HG02759 (cell line): ENCODE results near the gene RPL18A.
"Not testable (repeated sequence)": the region's sequence is repeated elsewhere in the genome, so short reads cannot be mapped to it uniquely, and the experiment has no call there.

Experiments used
- ATAC-seq: cut with Tn5 transposase; IDR thresholded peaks from one replicate; pipeline ENCODE4 v1.9.1; 2021; ENCODE audit warnings: mild to moderate bottlenecking, moderate library complexity; ENCODE audit not compliant: unreplicated experiment

RPL18A gene

DNA sequence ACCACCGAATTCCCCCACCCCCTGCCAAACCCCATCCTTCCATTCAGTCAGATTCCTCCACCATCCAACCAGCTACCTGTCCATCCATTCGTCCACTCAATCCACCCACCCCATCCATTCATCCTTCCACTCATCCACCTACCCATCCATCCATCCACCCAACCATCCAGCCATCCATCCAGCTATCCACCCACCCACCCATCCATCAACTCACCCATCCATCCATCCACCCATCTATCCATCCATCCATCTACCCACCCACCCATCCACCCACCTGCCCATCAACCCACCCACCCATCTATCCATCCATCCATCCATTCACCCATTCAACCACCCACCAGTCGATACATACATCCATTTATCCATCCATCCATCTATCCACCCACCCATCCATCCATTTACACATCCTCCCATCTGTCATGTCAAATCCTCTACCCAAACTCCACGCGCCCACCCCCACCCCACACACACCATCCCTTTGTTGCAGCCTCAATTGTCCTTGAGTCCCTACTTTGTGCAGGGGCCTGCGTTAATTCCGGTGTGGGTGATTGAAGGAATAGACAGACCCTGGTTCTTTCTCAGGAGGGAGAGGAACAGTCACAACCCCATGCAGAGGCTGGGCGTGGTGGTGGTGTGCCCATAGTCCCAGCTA, 6.7 kb downstream of the RPL18A start:
- ATAC-seq = no peak

DNA sequence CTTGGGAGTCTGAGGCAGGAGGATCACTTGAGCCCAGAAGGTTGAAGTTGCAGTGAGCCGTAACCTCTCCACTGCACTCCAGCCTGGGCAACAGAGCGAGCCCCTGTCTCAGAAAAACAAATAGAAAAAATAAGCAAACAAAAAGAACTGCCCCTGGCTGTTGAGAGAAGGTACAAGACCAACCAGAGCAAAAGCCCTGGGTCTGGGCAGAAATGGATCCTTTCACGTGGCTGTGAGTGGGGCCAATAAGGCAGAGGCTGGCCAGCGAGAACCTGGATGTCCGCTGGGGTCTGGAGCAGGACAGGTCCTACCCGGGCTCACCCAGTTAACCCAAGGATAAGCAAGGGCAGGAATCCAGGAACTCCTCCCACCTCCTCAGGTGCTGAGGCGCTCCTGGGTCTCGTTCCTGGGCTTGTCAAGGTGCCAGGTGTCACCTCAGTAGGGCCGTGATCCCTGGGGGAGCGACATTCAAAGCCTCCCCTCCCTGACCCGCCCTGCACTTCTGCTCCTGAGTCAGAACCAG, 7.3 kb downstream of the RPL18A start:
- ATAC-seq = no peak

DNA sequence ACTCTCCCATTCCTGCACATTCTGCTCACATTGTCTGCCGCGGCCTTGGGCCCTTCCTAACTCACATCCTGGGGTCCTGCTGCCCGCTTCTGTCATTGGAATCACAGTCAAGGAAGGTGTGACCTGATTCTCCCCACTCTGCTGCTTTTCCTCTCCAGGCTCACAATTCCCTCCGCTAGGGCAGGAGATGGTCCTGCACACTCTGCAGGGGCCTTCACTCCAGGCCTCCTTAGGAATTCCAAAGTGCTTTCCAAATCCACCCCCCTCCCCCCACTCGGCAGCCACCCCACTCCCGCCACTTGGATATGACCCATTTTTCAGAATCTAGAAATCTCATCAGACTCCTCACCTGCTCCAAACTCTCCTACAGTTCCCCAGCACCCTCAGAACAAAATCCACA, 9.0 kb downstream of the RPL18A start:
- no peak for ATAC-seq

DNA sequence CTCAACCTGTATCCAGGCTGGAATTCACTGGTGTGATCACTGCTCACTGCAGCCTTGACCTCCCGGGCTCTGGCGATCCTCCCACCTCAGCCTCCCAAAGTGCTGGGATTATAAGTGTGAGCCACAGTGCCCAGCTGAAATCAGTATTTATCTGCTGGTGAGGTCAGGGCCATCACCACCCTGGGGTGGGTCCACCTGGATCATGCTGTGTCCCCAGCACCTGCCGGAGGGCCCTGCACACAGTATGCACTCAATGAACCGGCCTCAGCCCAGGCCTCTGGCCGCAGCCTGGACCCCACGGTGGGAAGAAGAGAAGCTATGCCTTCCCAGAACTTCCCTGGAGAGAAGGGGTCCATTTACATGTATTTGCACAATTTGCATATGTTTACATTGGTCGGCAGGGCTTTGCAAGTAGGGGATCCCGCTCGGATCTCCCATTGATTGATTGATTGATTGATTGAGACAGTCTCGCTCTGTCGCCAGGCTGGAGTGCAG, 9.5 kb downstream of the RPL18A start:
- ATAC-seq = no peak

DNA sequence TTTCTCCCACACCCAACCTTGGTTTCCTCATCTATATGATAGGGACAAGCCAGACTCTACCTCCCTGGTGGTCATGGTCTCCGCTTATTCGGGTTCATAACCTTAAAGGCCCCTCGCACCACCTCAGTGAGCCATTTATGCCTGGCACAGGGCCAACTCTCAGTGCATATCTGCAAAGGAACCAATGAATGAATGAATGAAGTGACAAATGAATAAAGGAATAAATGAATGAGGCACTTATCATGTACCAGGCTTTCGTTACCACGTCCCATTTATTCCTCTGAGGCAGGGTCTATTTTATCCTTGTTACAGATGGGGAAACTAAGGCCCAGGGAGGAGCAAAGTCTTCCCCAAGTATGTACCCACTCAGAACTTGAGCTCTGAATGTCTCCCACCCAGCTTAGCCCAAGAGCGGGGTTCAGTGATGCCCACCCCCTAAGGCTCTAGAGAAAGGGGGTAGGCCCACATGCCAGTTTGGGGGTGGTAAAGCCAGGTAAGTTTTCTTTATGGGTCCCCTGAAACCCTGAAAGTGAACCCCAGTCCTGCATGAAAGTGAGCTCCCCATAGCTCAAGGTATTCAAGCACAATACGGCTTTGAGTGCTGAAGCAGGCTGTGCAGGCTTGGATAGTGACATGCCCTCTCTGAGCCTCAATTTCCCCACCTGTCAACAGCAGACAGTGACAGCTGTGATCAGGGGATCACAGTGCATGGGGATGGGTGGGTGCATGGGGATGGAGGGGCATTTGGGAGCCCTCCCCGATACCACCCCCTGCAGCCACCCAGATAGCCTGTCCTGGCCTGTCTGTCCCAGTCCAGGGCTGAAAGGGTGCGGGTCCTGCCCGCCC, 11.5 kb downstream of the RPL18A start:
- no peak for ATAC-seq

DNA sequence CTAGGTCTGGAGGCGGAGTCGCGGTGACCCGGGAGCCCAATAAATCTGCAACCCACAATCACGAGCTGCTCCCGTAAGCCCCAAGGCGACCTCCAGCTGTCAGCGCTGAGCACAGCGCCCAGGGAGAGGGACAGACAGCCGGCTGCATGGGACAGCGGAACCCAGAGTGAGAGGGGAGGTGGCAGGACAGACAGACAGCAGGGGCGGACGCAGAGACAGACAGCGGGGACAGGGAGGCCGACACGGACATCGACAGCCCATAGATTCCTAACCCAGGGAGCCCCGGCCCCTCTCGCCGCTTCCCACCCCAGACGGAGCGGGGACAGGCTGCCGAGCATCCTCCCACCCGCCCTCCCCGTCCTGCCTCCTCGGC, 12.2 kb downstream of the RPL18A start, which contains the start of gene SLC5A5:
Gene SLC5A5 (plus strand): TSS at position 68 of the 373 bp plus-strand sequence. CDS start 375 bp downstream, outside the sequence.
- ATAC-seq = no peak

DNA sequence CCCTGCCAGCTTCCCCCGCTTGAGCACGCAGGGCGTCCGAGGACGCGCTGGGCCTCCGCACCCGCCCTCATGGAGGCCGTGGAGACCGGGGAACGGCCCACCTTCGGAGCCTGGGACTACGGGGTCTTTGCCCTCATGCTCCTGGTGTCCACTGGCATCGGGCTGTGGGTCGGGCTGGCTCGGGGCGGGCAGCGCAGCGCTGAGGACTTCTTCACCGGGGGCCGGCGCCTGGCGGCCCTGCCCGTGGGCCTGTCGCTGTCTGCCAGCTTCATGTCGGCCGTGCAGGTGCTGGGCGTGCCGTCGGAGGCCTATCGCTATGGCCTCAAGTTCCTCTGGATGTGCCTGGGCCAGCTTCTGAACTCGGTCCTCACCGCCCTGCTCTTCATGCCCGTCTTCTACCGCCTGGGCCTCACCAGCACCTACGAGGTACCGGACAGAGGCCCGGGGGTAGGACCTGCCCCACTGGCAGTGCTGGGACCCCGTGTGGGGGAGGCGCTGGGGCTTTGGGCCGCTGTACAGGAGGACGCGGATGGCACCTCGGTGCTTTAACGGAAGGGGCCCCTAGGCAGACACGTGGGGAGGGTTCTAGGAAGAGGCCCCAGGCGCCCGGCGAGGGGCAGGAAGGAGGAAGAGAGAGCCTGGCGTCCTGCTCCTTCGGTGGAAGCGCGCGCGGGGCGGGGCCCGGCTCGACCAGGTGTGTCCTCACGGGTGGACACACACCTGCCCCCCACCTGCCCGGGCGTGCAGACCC, 12.7 kb downstream of the RPL18A start:
- no peak for ATAC-seq

DNA sequence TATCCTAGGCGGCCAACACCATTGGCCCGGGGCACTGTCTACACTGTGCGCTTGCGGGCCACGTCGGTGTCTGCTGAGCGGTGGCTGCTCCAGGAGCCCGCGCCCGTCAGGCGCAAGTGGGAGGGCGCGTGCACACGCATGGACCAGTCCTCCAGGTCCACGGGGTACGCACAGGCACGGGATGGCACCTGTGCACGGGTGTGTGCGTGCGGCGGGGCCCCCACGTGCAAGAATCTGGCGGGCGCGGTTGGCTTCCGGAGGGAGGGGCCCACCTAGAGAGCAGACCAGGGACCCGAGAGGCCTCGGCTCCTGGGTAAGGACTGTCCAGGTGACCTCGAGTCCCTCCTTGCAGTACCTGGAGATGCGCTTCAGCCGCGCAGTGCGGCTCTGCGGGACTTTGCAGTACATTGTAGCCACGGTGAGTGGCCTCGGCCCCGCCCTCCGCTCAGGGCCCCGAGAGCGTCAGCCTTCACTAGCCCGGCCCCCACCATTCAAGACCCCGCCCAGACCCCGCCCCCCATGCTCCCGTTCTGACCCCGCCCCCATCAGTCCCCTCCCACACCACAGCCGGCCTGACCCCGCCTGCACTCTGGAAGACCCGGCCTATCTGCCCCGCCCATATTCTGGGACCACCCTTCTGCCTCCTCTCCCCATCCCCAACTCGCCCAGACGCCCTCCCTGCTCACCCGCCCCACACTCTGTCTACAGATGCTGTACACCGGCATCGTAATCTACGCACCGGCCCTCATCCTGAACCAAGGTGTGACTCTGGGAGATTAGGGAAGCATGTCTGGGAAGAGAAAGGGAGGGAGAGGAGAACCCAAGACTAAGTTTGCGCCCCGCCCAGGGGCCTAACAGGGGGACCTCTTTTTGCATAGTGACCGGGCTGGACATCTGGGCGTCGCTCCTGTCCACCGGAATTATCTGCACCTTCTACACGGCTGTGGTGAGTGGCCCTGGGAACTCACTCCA, 14.4 kb downstream of the RPL18A start:
- ATAC-seq = no peak

DNA sequence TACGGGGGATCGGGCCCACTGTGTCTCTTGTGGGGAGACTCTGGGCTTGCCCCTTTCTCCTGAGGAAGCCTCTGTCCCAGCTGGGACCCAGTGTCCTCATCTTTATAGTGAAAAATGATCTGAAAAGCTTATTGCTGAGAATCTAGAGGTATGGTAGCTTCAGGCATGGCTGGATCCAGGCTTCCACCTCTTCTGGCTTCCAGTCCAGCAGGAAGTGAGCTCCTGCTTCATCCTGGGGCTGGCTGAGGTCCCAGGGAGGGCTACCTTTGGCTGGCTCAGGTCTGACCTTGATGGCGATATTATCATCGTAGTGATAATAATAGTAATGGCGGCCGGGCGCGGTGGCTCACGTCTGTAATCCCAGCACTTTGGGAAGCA, 15.0 kb downstream of the RPL18A start:
- ATAC-seq = no peak

DNA sequence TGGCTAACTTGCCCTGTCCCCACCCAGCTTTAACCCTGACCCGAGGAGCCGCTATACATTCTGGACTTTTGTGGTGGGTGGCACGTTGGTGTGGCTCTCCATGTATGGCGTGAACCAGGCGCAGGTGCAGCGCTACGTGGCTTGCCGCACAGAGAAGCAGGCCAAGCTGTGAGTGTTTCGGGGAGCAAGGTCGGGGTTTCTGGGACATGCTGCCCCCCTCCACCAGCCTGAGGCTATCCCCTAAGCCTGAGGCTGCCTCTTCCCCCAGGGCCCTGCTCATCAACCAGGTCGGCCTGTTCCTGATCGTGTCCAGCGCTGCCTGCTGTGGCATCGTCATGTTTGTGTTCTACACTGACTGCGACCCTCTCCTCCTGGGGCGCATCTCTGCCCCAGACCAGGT, 18.0 kb downstream of the RPL18A start:
- ATAC-seq = no peak

DNA sequence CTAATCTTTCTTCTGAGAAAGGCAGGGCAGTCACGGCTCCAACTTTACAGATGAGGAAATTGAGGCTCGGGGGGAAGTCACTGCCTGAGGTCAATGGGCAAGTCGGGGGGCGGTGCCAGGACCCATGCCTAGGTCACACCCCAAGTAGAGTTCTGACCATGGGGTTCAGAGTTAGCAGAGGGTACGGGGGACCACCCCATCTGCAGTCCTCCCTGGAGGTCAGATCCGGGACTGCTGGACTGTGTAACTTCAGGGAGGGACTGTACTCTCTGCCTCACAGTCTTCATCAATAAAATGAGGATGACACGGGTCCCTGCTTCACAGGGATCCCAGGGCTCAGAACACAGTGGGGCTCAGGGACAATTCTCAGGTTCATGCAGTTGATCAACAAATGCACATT, 19.8 kb downstream of the RPL18A start:
- ATAC-seq = no peak

DNA sequence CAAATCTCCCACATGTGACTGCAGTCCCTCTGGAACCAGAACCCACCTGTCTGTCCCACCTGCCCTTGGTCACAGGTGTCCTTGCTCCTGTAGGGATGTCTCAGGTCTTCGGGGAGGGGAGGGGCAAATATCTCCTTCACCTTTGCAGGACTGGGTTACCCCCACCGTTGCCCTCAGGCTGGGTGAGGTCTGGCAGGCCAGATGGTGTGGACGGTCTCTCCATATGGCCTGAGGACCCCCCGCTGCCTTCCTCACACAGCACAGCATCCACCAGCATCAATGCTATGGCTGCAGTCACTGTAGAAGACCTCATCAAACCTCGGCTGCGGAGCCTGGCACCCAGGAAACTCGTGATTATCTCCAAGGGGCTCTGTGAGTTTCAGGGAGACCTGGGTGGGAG, 22.0 kb downstream of the RPL18A start:
- ATAC-seq = no peak

DNA sequence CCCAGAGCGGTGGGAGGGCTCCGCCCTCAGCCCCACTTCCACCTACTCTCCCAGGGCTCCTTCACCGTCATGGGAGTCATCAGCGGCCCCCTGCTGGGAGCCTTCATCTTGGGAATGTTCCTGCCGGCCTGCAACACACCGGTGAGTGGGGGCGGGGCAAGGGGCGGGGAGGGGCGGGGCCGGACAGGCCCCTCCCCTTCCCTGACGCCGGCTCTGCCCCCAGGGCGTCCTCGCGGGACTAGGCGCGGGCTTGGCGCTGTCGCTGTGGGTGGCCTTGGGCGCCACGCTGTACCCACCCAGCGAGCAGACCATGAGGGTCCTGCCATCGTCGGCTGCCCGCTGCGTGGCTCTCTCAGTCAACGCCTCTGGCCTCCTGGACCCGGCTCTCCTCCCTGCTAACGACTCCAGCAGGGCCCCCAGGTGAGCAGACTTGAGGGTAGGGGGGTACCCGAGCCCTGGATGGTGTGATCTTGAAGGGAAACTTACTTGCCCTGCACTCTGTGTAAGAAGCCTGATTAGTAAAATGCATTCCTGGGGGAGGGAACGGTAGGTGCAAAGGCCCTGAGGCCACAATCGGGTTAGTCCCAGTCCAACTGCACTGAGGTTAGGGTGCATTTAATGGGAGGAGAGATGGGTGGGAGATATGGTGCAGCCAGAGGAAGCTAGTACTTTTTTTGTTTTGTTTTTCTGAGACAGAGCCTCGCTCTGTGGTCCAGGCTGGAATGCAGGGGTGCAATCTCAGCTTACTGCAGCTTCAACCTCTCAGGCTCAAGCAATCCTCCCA, 24.1 kb downstream of the RPL18A start:
- ATAC-seq = no peak

DNA sequence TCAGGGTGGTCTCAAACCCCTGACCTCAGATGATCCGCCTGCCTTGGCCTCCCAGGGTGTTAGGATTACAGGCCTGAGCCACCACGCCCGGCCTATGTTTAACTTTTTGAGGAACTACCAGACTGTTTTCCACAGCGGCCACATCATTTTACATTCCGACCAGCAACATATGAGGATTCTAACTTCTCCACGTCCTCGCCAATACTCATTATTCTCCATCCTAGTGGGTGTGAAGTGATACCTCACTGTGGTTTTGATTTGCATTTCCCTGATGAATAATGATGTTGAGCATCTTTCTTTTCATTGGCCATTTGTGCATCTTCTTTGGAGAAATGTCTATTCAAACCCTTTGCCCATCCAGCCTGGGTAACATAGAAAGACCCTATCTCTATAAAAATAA, 26.8 kb downstream of the RPL18A start:
- no peak for ATAC-seq

DNA sequence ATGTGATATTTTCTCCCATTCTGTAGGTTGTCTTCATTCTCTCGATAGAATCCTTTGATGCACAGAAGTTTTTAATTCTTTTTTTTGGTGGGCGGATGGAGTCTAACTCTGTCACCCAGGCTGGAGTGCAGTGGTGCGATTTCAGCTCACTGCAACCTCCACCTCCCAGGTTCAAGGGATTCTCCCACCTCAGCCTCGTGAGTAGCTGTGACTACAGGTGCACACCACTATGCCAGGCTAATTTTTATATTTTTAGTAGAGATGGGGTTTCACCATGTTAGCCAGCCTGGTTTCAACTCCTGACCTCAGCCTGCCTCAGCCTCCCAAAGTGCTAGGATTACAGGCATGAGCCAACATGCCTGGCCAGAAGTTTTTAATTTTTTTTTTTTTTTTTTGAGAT, 27.5 kb downstream of the RPL18A start:
- not testable (repeated sequence) for ATAC-seq

DNA sequence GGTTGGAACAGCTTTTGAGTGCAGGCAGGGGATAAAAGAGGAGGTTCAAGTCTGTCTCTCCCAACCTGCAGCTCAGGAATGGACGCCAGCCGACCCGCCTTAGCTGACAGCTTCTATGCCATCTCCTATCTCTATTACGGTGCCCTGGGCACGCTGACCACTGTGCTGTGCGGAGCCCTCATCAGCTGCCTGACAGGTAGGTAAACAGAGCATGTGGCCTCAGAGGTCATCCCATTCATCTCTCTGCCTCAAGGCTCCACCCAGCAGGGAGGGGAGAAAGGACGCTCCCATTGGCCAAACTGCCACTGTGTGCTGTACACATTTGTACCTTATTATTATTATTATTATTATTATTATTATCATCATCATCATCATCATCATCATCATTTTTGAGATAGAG, 28.6 kb downstream of the RPL18A start:
- no peak for ATAC-seq

DNA sequence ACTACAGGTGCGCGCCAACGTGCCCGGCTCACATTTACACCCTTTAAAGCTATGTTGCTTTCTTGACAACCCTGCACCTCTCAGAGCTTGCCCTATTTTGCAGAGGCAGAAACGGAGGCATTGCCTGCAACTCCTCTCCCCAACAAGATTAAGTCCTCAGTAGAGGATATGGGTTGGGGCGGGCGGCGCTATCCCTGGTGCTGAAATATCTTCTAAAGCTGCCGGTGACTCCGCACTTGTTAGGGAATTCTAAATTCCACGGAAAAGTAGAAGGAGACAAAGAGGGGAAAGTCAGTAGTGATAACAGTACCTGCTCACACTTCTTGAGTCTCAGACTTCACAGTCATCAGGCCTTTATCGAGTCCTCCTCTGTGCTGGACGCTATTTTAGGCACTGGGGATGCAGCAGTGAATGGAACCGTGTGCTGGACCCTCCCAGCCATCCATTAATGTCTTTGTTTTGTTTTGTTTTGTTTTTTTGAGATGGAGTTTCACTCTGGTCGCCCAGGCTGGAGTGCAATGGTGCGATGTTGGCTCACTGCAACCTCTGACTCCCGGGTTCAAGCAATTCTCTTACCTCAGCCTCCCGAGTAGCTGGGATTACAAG, 30.0 kb downstream of the RPL18A start:
- no peak for ATAC-seq

DNA sequence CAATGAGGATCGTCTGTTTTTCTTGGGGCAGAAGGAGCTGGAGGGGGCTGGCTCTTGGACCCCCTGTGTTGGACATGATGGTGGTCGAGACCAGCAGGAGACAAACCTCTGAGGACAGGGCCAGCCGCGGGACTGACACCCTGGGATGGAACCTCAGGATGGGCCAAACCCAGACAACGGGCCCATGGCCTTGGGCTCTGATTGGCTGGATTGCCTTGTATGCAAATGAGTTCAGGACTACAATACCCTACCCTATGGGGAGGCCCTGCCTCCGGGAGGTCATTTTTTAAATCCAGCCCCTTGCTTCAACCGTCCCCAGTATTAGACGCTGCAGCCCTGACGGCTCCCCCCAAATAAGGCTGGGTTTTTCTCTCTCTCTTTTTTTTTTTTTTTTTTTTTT, 34.1 kb downstream of the RPL18A start:
- ATAC-seq = no peak

DNA sequence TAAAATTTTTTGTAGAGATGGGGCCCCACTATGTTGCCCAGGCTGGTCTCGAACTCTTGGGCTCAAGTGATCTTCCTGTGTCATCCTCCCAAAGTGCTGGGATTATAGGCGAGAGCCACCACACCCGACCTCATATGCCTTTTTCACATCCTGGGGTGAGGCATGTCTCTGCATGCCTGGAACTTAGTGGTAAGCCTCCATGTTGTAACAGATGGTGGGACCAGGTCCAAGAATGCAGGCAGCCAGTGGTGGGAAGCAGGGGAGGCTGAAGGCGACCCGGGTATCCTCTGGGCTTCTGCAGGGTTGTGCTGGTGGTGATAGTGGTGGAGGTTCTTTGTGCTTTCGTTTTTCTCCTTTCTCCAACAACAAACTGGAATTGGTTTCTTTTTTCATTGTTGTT, 43.0 kb downstream of the RPL18A start:
- ATAC-seq = no peak
